ENCODE results near the gene NINJ2.
A peak's percentile ranks its signal among the peaks of the same experiment; 100 is the strongest.

NINJ2 gene

GRCh38 chr12:539540-540310 lies 123.5 kb downstream of the NINJ2 start:
- ATAC-seq (no peak), DNase-seq (no peak)
- Mint-ChIP-seq H3K27me3 (peaks cover 37% of the 10 kb centered on the region), H3K27ac (no peak overlapping the region), H3K4me3 (no peak overlapping the region), H3K4me1 (peaks cover 34% of the 10 kb centered on the region), H3K9me3 (no peaks in the 10 kb centered on the region)

GRCh38 chr12:538731-539539 lies 124.3 kb downstream of the NINJ2 start:
- no peak for DNase-seq
- Mint-ChIP-seq H3K4me1 (peaks cover 34% of the 10 kb centered on the region), H3K27me3 (peaks cover 29% of the 10 kb centered on the region), H3K9me3 (no peaks in the 10 kb centered on the region), H3K4me3 (peak overlapping the region in 1 of 2 donors; percentile 52), H3K27ac (peak overlapping the region; percentile 52 to 77)
- ATAC-seq, result peak; percentile 83

- H3K27me3 Mint-ChIP-seq, result peaks cover 25% of the 10 kb centered on the region
- ATAC-seq (no peak), DNase-seq (no peak)
- no peak overlapping the region for H3K4me3 Mint-ChIP-seq
- no peak overlapping the region for H3K27ac Mint-ChIP-seq
- peaks cover 31% of the 10 kb centered on the region for H3K4me1 Mint-ChIP-seq
- H3K9me3 Mint-ChIP-seq, result no peaks in the 10 kb centered on the region
Observed at GRCh38 chr12:537772-538171, 125.5 kb downstream of the NINJ2 start.

GRCh38 chr12:536751-537245 lies 126.4 kb downstream of the NINJ2 start:
- Mint-ChIP-seq H3K4me3 (no peak overlapping the region), H3K27ac (no peak overlapping the region), H3K9me3 (peaks cover 7 to 9% of the 10 kb centered on the region in 2 donors), H3K27me3 (peaks cover 16% of the 10 kb centered on the region), H3K4me1 (peaks cover 22% of the 10 kb centered on the region)
- DNase-seq (no peak), ATAC-seq (no peak)

- no peak overlapping the region for H3K27ac Mint-ChIP-seq
- DNase-seq, result no peak
- no peak for ATAC-seq
- peaks cover 19% of the 10 kb centered on the region for H3K4me1 Mint-ChIP-seq
- H3K27me3 Mint-ChIP-seq, result peaks cover 15% of the 10 kb centered on the region
- peaks cover 7 to 15% of the 10 kb centered on the region in 2 donors for H3K9me3 Mint-ChIP-seq
- no peak overlapping the region for H3K4me3 Mint-ChIP-seq
Observed at GRCh38 chr12:535396-535795, 127.8 kb downstream of the NINJ2 start.

- H3K4me1 Mint-ChIP-seq, result peaks cover 7% of the 10 kb centered on the region
- no peak for DNase-seq
- no peak overlapping the region for H3K27ac Mint-ChIP-seq
- H3K9me3 Mint-ChIP-seq, result peaks cover 7 to 21% of the 10 kb centered on the region in 2 donors
- H3K4me3 Mint-ChIP-seq, result no peak overlapping the region
- peaks cover 10% of the 10 kb centered on the region for H3K27me3 Mint-ChIP-seq
- no peak for ATAC-seq
Observed at GRCh38 chr12:534216-534615, 129.0 kb downstream of the NINJ2 start.

GRCh38 chr12:533718-534117 lies 129.5 kb downstream of the NINJ2 start:
- no peak for ATAC-seq
- Mint-ChIP-seq H3K27ac (no peak overlapping the region), H3K4me3 (no peak overlapping the region), H3K4me1 (peaks cover 2% of the 10 kb centered on the region), H3K27me3 (peaks cover 10% of the 10 kb centered on the region), H3K9me3 (peaks cover 7 to 26% of the 10 kb centered on the region in 2 donors)
- DNase-seq, result no peak

GRCh38 chr12:532908-533565 lies 130.2 kb downstream of the NINJ2 start:
- Mint-ChIP-seq H3K9me3 (peaks cover 7 to 27% of the 10 kb centered on the region in 2 donors), H3K27ac (no peak overlapping the region), H3K27me3 (peaks cover 10% of the 10 kb centered on the region), H3K4me1 (no peaks in the 10 kb centered on the region), H3K4me3 (no peak overlapping the region)
- no peak for DNase-seq
- no peak for ATAC-seq

GRCh38 chr12:531951-532585 lies 131.2 kb downstream of the NINJ2 start:
- H3K27ac Mint-ChIP-seq, result no peak overlapping the region
- H3K9me3 Mint-ChIP-seq, result peaks cover 7 to 27% of the 10 kb centered on the region in 2 donors
- DNase-seq (no peak), ATAC-seq (no peak)
- H3K4me1 Mint-ChIP-seq, result no peaks in the 10 kb centered on the region
- no peak overlapping the region for H3K4me3 Mint-ChIP-seq
- peaks cover 10% of the 10 kb centered on the region for H3K27me3 Mint-ChIP-seq

- peaks cover 7 to 27% of the 10 kb centered on the region in 2 donors for H3K9me3 Mint-ChIP-seq
- peak overlapping the region in 1 of 2 donors; percentile 9 for H3K27ac Mint-ChIP-seq
- H3K4me3 Mint-ChIP-seq, result no peak overlapping the region
- no peaks in the 10 kb centered on the region for H3K4me1 Mint-ChIP-seq
- ATAC-seq, result no peak
- no peak for DNase-seq
- peaks cover 7% of the 10 kb centered on the region for H3K27me3 Mint-ChIP-seq
Observed at GRCh38 chr12:530821-531220, 132.4 kb downstream of the NINJ2 start.

GRCh38 chr12:530308-530707 lies 132.9 kb downstream of the NINJ2 start:
- H3K4me3 Mint-ChIP-seq, result no peak overlapping the region
- H3K9me3 Mint-ChIP-seq, result peaks cover 7 to 27% of the 10 kb centered on the region in 2 donors
- ATAC-seq, result no peak
- H3K27ac Mint-ChIP-seq, result no peak overlapping the region
- DNase-seq, result no peak
- H3K27me3 Mint-ChIP-seq, result peaks cover 7% of the 10 kb centered on the region
- no peaks in the 10 kb centered on the region for H3K4me1 Mint-ChIP-seq

- Mint-ChIP-seq H3K27ac (peak overlapping the region in 1 of 2 donors; percentile 33), H3K9me3 (peaks cover 7 to 27% of the 10 kb centered on the region in 2 donors), H3K4me1 (no peaks in the 10 kb centered on the region), H3K27me3 (peaks cover 8% of the 10 kb centered on the region), H3K4me3 (no peak overlapping the region)
- no peak for DNase-seq
- ATAC-seq, result no peak
Observed at GRCh38 chr12:527729-528128, 135.5 kb downstream of the NINJ2 start.

GRCh38 chr12:527241-527640 lies 136.0 kb downstream of the NINJ2 start:
- Mint-ChIP-seq H3K9me3 (peaks cover 4 to 22% of the 10 kb centered on the region in 2 donors), H3K27ac (no peak overlapping the region), H3K4me3 (no peak overlapping the region), H3K4me1 (no peaks in the 10 kb centered on the region), H3K27me3 (peaks cover 8% of the 10 kb centered on the region)
- ATAC-seq, result no peak
- DNase-seq, result no peak

- DNase-seq (no peak), ATAC-seq (no peak)
- no peak overlapping the region for H3K4me3 Mint-ChIP-seq
- H3K9me3 Mint-ChIP-seq, result peaks cover 0 to 18% of the 10 kb centered on the region in 2 donors
- H3K4me1 Mint-ChIP-seq, result no peaks in the 10 kb centered on the region
- H3K27me3 Mint-ChIP-seq, result peaks cover 8% of the 10 kb centered on the region
- H3K27ac Mint-ChIP-seq, result no peak overlapping the region
Observed at GRCh38 chr12:526089-526488, 137.2 kb downstream of the NINJ2 start.

Data from stimulated activated naive CD8-positive, alpha-beta T cell treated with anti-CD3 and anti-CD28 coated beads, Interleukin-15, amount 100 ng/mL, for 72 hours (primary cell).